Endothelial cell of umbilical vein (primary cell): ENCODE measurements around the gene GLI1. TPM values are rescaled to one million over a fixed set of nuclear protein-coding genes. Genes with fewer than 3 reads are reported as not detected.
A peak's percentile ranks its signal among the peaks of the same experiment; 100 is the strongest.

Experiments
- BruUV-seq: library from RNA; stranded (reverse); fragments of 400-500 nt; replicated peaks from 2 replicates; lab custom pipeline; 2021; lab: Mats Ljungman, UMichigan
- CTCF ChIA-PET: fragments of 300-600, 350-600 bp; sonication (Branson Sonifier 250); formaldehyde crosslinking; loops from one replicate; lab custom pipeline; 2021; ENCODE audit warnings: antibody characterized with exemption, inconsistent platforms; lab: Charles Lee
- POLR2A ChIA-PET: fragments of 300-600, 350-600 bp; sonication (Branson Sonifier 250); formaldehyde crosslinking; loops from one replicate; lab custom pipeline; 2021; ENCODE audit warnings: antibody characterized with exemption, inconsistent platforms; lab: Charles Lee
- DNase-seq: peaks from one replicate; pipeline ENCODE4 v3.0.0-alpha.2; 2011; ENCODE audit warnings: low read depth, low spot score
- FAIRE-seq: peaks from 2 replicates; lab custom pipeline; 2011; peaks lifted over from hg19 to GRCh38; lab: Jason Lieb, UNC
- H2AFZ ChIP-seq: 2 replicates; pipeline ENCODE4 v1.6.0; 2012; ENCODE audit warnings: low read depth, low read length, control low read depth, inconsistent platforms
- H3K27ac ChIP-seq: 2 replicates; pipeline ENCODE4 v1.5.1; 2011; ENCODE audit warnings: low read depth, mild to moderate bottlenecking, control low read depth, low read length, moderate library complexity; ENCODE audit not compliant: insufficient read depth
- H3K27me3 ChIP-seq, 2 experiments: 2 replicates each; pipeline versions ENCODE4 v1.6.0 to v1.6.1; 2011; ENCODE audit warnings: low read length in 2 of 2, mixed read lengths in 1 of 2; ENCODE audit not compliant: control insufficient read depth in 2 of 2, insufficient read depth in 2 of 2
- H3K36me3 ChIP-seq, 2 experiments: 2 replicates in 1 of 2; 3 replicates in 1 of 2; pipeline ENCODE4 v1.5.1; 2011; ENCODE audit warnings: low read length in 2 of 2, mild to moderate bottlenecking in 1 of 2, moderate library complexity in 1 of 2; ENCODE audit not compliant: control insufficient read depth in 2 of 2, insufficient read depth in 2 of 2; ENCODE audit errors: extremely low read depth in 1 of 2
- H3K4me1 ChIP-seq: 3 replicates; pipeline ENCODE4 v1.5.1; 2011; ENCODE audit warnings: mild to moderate bottlenecking, low read length; ENCODE audit not compliant: control insufficient read depth, insufficient read depth; ENCODE audit errors: extremely low read depth
- H3K4me2 ChIP-seq: 2 replicates; pipeline ENCODE4 v1.6.1; 2011; ENCODE audit warnings: low read length, control low read depth, mixed read lengths; ENCODE audit not compliant: insufficient read depth
- H3K4me3 ChIP-seq, 3 experiments: fragments of 200-600 bp in 1 of 3; sonication (generic), shearing (Covaris generic) in 1 of 3; replicated peaks in 1 of 3; 2 replicates each; pipeline ENCODE4 v1.5.1; 2011 to 2016; ENCODE audit warnings: control low read depth in 3 of 3, low read length in 3 of 3, mild to moderate bottlenecking in 2 of 3, inconsistent platforms in 1 of 3, low read depth in 1 of 3, moderate library complexity in 1 of 3; ENCODE audit not compliant: insufficient read depth in 1 of 3
- H3K79me2 ChIP-seq: 2 replicates; pipeline ENCODE4 v1.6.0; 2012; ENCODE audit warnings: low read length, inconsistent platforms; ENCODE audit not compliant: control insufficient read depth, insufficient read depth
- H3K9ac ChIP-seq: replicated peaks from 2 replicates; pipeline ENCODE3; 2011; ENCODE audit warnings: low read length, control low read depth; ENCODE audit not compliant: insufficient read depth; ENCODE audit errors: extremely low read depth
- H3K9me1 ChIP-seq: replicated peaks from 3 replicates; pipeline ENCODE4 v1.6.0; 2011; ENCODE audit warnings: mild to moderate bottlenecking, low read length; ENCODE audit not compliant: control insufficient read depth, insufficient read depth; ENCODE audit errors: extremely low read depth
- H3K9me3 ChIP-seq: replicated peaks from 2 replicates; pipeline ENCODE4 v1.5.1; 2012; ENCODE audit warnings: low read length, inconsistent platforms; ENCODE audit not compliant: control insufficient read depth, insufficient read depth
- H4K20me1 ChIP-seq: replicated peaks from 2 replicates; pipeline ENCODE3; 2011; ENCODE audit warnings: mild to moderate bottlenecking, low read length; ENCODE audit not compliant: control insufficient read depth, insufficient read depth; ENCODE audit errors: extremely low read depth
- CTCF ChIP-seq, 2 donors: IDR thresholded peaks; 1 replicate in 1 of 2; 2 replicates in 1 of 2; pipeline ENCODE4 v1.5.1; 2011; ENCODE audit warnings: low read length in 2 of 2, mild to moderate bottlenecking in 2 of 2, moderate library complexity in 2 of 2, control low read depth in 1 of 2, inconsistent platforms in 1 of 2, low read depth in 1 of 2; ENCODE audit not compliant: insufficient read depth in 1 of 2; ENCODE audit errors: extremely low read depth in 1 of 2
- EZH2 ChIP-seq: IDR thresholded peaks from 2 replicates; pipeline ENCODE4 v1.6.1; 2012; ENCODE audit warnings: borderline replicate concordance, low read depth, mild to moderate bottlenecking, moderate library complexity, low read length, inconsistent platforms; ENCODE audit not compliant: severe bottlenecking
- FOS ChIP-seq: IDR thresholded peaks from 2 replicates; pipeline ENCODE4 v1.6.1; 2011; ENCODE audit warnings: mild to moderate bottlenecking, low read length, moderate library complexity, borderline replicate concordance; ENCODE audit not compliant: insufficient read depth
- GATA2 ChIP-seq: IDR thresholded peaks from 2 replicates; pipeline ENCODE4 v1.7.0; 2011; ENCODE audit warnings: low read depth, mild to moderate bottlenecking, moderate library complexity, mixed read lengths, low read length; ENCODE audit not compliant: insufficient read length, insufficient read depth
- JUN ChIP-seq: IDR thresholded peaks from 2 replicates; pipeline ENCODE4 v1.6.1; 2011; ENCODE audit warnings: borderline replicate concordance, low read depth; ENCODE audit not compliant: insufficient read length, insufficient read depth
- MAX ChIP-seq: IDR thresholded peaks from 2 replicates; pipeline ENCODE4 v1.6.1; 2011; ENCODE audit not compliant: insufficient read depth, insufficient read length
- MYC ChIP-seq: IDR thresholded peaks from one replicate; pipeline ENCODE4 v1.6.1; 2011; ENCODE audit warnings: mild to moderate bottlenecking, low read depth, low read length
- POLR2A ChIP-seq: IDR thresholded peaks from 2 replicates; pipeline ENCODE4 v1.6.1; 2012; ENCODE audit warnings: low read depth, mild to moderate bottlenecking, control low read depth, low read length
- POLR2AphosphoS5 ChIP-seq: IDR thresholded peaks from 2 replicates; pipeline ENCODE4 v1.6.1; 2012; ENCODE audit warnings: low read depth, mild to moderate bottlenecking, control low read depth, low read length, moderate library complexity; ENCODE audit not compliant: insufficient read depth
- dilution Hi-C: fragments of 300-500 bp; cut with MboI; formaldehyde crosslinking; loops from one replicate; pipeline ENCODE4 v1.15.0; 2019; ENCODE audit warnings: low sequenced_read_pairs; ENCODE audit not compliant: extremely low pct_ligation_motif_present
- intact Hi-C: fragments of 100-400 bp; cut with micrococcal nuclease; formaldehyde crosslinking; loops from one replicate; pipeline ENCODE4 v1.10.0; 2022
- polyA plus RNA-seq, 4 experiments: library from polyadenylated mRNA; depleted of rRNA in 3 of 4; stranded (reverse) in 3 of 4; unstranded in 1 of 4; fragments of >200 nt; gene quantifications; 2 replicates each; pipeline versions ENCODE4 v1.2.1 to v1.2.3, GENCODE V29; 2011 to 2012; ENCODE audit warnings: missing spikeins in 1 of 4
- total RNA-seq: library from RNA; stranded (reverse); gene quantifications from 2 replicates; pipeline ENCODE4 v1.2.3, GENCODE V29; 2021

Gene GLI1
- total and polyA plus RNA-seq, 2 donors (not counting 3 experiments of a cell fraction or from before 2014, with no cell fraction given): 0.10 to 0.29 TPM

GRCh38 chr12:57489157-57489641 lies 29.6 kb downstream of the GLI1 start:
- no peaks in the 10 kb centered on the region for H3K27me3 ChIP-seq
- peak overlapping the region; percentile 87 for H3K4me2 ChIP-seq
- no peaks in the 10 kb centered on the region for H4K20me1 ChIP-seq
- FAIRE-seq (no peak), DNase-seq (no peak)
- no TSS peak for BruUV-seq
- dilution Hi-C loops (no loop called here), intact Hi-C loops (loop anchor here (2.0 to 5.0 kb wide), 2 partner anchors 33 to 58 kb away; partner anchors contain the start of genes DCTN2, DDIT3 and MBD6)
- peak overlapping the region in 1 of 3 experiments; percentile 94 for H3K4me3 ChIP-seq
- peaks cover 9% of the 10 kb centered on the region for H3K4me1 ChIP-seq
- H3K27ac ChIP-seq: no peak overlapping the region
- ChIA-PET CTCF (interaction anchor here (1.1 kb wide), 1 partner anchor 8 kb away, joined by 3 read pairs; no protein-coding TSS in a partner anchor), POLR2A (interaction anchor here (0.7 kb wide), 1 partner anchor 14 kb away, joined by 3 read pairs; no protein-coding TSS in a partner anchor)
- H3K79me2 ChIP-seq: peaks cover 23% of the 10 kb centered on the region
- H3K9ac ChIP-seq: no peak overlapping the region
- H3K36me3 ChIP-seq: peaks cover 10 to 18% of the 10 kb centered on the region in 2 experiments
- H3K9me1 ChIP-seq: no peaks in the 10 kb centered on the region
- no peaks in the 10 kb centered on the region for H3K9me3 ChIP-seq
- H2AFZ ChIP-seq: no peak overlapping the region
- no peak for TF ChIP-seq MAX
- TF ChIP-seq GATA2: no peak
- TF ChIP-seq POLR2AphosphoS5: no peak
- TF ChIP-seq EZH2: no peak
- TF ChIP-seq FOS: no peak
- TF ChIP-seq POLR2A: no peak
- no peak for TF ChIP-seq JUN
- no peak for TF ChIP-seq MYC
- TF ChIP-seq CTCF (IDR thresholded peaks at IDR 0.05; ENCODE audit: extremely low read depth in 1 of 2, insufficient read depth in 1 of 2, low read depth in 1 of 2, low read length in 2 of 2): no peak
